ENCODE data around the gene RCN2.

GRCh38 chr15:76894174-76894573 is 37.4 kb upstream of the RCN2 start:
- TF ChIP-seq TAF1 (IDR thresholded peaks at IDR 0.05; ENCODE audit: borderline replicate concordance, low read depth, low read length) (no peak), POLR2A (IDR thresholded peaks at IDR 0.05; ENCODE audit: low read depth, low read length) (no peak)

All from GM12892 (cell line).